HepG2 (cell line): ENCODE results near the gene LDAF1. TPM values are rescaled to one million over a fixed set of nuclear protein-coding genes. Genes with fewer than 3 reads are reported as not detected.

Experiments
- ATAC-seq: fragments of 200-7000 bp; cut with Tn5 transposase; 3 replicates; pipeline ENCODE4 v1.9.1; 2020; ENCODE audit warnings: mild to moderate bottlenecking, moderate library complexity
- BruUV-seq: library from RNA; stranded (reverse); fragments of 400-500 nt; replicated peaks from 2 replicates; lab custom pipeline; 2021; lab: Mats Ljungman, UMichigan
- CTCF ChIA-PET: fragments of 300-600 bp; formaldehyde crosslinking; extraction: SDS; loops from one replicate; lab custom pipeline; 2021; ENCODE audit warnings: low total read pairs, inconsistent platforms, low intra/inter-chr PET ratio; lab: Yijun Ruan, JAX
- POLR2A ChIA-PET: fragments of 350-600 bp; sonication (Branson Sonifier 250); formaldehyde crosslinking; loops from one replicate; lab custom pipeline; 2020; ENCODE audit warnings: antibody characterized with exemption, inconsistent platforms; lab: Yijun Ruan, JAX
- DNase-seq: peaks from one replicate; pipeline ENCODE4 v3.0.0-alpha.2; 2015; ENCODE audit warnings: low spot score
- FAIRE-seq: peaks from 3 replicates; lab custom pipeline; 2011; peaks lifted over from hg19 to GRCh38; lab: Jason Lieb, UNC
- H2AFZ ChIP-seq: one replicate; pipeline ENCODE4 v1.6.1; 2011; ENCODE audit warnings: low read length, inconsistent platforms
- H3K27ac ChIP-seq: fragments of 300-600 bp; 3 replicates; pipeline ENCODE4 v1.8.0; 2011; ENCODE audit warnings: mixed run types, mild to moderate bottlenecking, mixed read lengths, low read length, inconsistent platforms; ENCODE audit not compliant: insufficient read depth; ENCODE audit errors: extremely low read length
- H3K27me3 ChIP-seq, 2 experiments: fragments of 200-600 bp in 1 of 2; 2 replicates in 1 of 2; 3 replicates in 1 of 2; pipeline versions ENCODE4 v1.6.0 to v1.8.0; 2011; ENCODE audit warnings: low read length in 2 of 2, mild to moderate bottlenecking in 2 of 2, moderate library complexity in 2 of 2, inconsistent platforms in 1 of 2; ENCODE audit not compliant: insufficient read depth in 2 of 2, control insufficient read depth in 1 of 2
- H3K36me3 ChIP-seq, 2 experiments: fragments of 200-600 bp in 1 of 2; replicated peaks in 1 of 2; 2 replicates in 1 of 2; 3 replicates in 1 of 2; pipeline versions ENCODE4 v1.5.1 to v1.8.0; 2011; ENCODE audit warnings: low read length in 2 of 2, inconsistent platforms in 1 of 2; ENCODE audit not compliant: insufficient read depth in 2 of 2, control insufficient read depth in 1 of 2
- H3K4me1 ChIP-seq: 2 replicates; pipeline ENCODE4 v1.5.1; 2012; ENCODE audit warnings: low read length, inconsistent platforms; ENCODE audit not compliant: insufficient read depth
- H3K4me2 ChIP-seq: 2 replicates; pipeline ENCODE4 v1.6.0; 2011; ENCODE audit warnings: low read depth, low read length, inconsistent platforms
- H3K4me3 ChIP-seq, 3 experiments: fragments of 200-600 bp in 1 of 3; sonication (generic), shearing (Covaris generic) in 1 of 3; replicated peaks in 1 of 3; 2 replicates each; pipeline ENCODE4 v1.5.1; 2011 to 2016; ENCODE audit warnings: low read length in 3 of 3, inconsistent platforms in 2 of 3, low read depth in 2 of 3, mild to moderate bottlenecking in 2 of 3, control low read depth in 1 of 3, mixed read lengths in 1 of 3; ENCODE audit not compliant: insufficient read depth in 1 of 3
- H3K79me2 ChIP-seq: one replicate; pipeline ENCODE4 v1.6.1; 2011; ENCODE audit warnings: low read length, inconsistent platforms; ENCODE audit not compliant: insufficient read depth
- H3K9ac ChIP-seq: 2 replicates; pipeline ENCODE4 v1.6.0; 2011; ENCODE audit warnings: mild to moderate bottlenecking, low read depth, low read length, inconsistent platforms; ENCODE audit not compliant: insufficient read depth
- H3K9me3 ChIP-seq: 2 replicates; pipeline ENCODE4 v1.5.1; 2012; ENCODE audit warnings: mild to moderate bottlenecking, low read length
- H4K20me1 ChIP-seq: 2 replicates; pipeline ENCODE4 v1.6.0; 2011; ENCODE audit warnings: inconsistent platforms, mild to moderate bottlenecking, low read length, moderate library complexity; ENCODE audit not compliant: insufficient read depth
- CAMTA2 ChIP-seq: sonication (generic); formaldehyde crosslinking; IDR thresholded peaks from 2 replicates; pipeline ENCODE4 v1.4.0; 2020; ENCODE audit warnings: mild to moderate bottlenecking, missing genetic modification reagents, borderline replicate concordance
- ZNF460 ChIP-seq: sonication (generic); formaldehyde crosslinking; IDR thresholded peaks from 2 replicates; pipeline ENCODE4 v1.5.1; 2020; ENCODE audit warnings: missing genetic modification reagents, mild to moderate bottlenecking, borderline replicate concordance
- ZNF530 ChIP-seq: sonication (generic); formaldehyde crosslinking; IDR thresholded peaks from 2 replicates; pipeline ENCODE4 v1.5.0; 2020; ENCODE audit warnings: low read depth, mild to moderate bottlenecking, missing genetic modification reagents
- ZNF619 ChIP-seq: sonication (generic); formaldehyde crosslinking; IDR thresholded peaks from 2 replicates; pipeline ENCODE4 v1.4.0; 2020; ENCODE audit warnings: mild to moderate bottlenecking, missing genetic modification reagents
- WGBS: methylation state at CpG from one replicate; pipeline ENCODE4 v1.1.6; 2017; ENCODE audit warnings: low lambda C conversion rate; 5-methylcytosine and 5-hydroxymethylcytosine counted together
- in situ Hi-C: cut with HindIII; loops from 2 replicates; pipeline ENCODE4 v1.10.0; 2017; ENCODE audit warnings: low pct_unique_long_range_greater_than_20kb; ENCODE audit not compliant: extremely low pct_ligation_motif_present
- intact Hi-C: fragments of 100-400 bp; cut with micrococcal nuclease; formaldehyde crosslinking; loops from one replicate; pipeline ENCODE4 v1.10.0; 2022; ENCODE audit not compliant: unreplicated experiment
- polyA plus RNA-seq, 8 experiments: library from polyadenylated mRNA; depleted of rRNA in 3 of 8; stranded (reverse) in 7 of 8; unstranded in 1 of 8; fragments of >200 nt; fragmentation: Illumina TruSeq in 4 of 8; extraction: Trizol in 4 of 8; gene quantifications; 2 replicates each; pipeline versions ENCODE4 v1.2.1 to v1.2.3, GENCODE V29; 2011 to 2016; ENCODE audit warnings: low read depth in 4 of 8, missing spikeins in 1 of 8, mixed read lengths in 1 of 8; ENCODE audit not compliant: insufficient read depth in 1 of 8
- total RNA-seq, 5 experiments: library from RNA; depleted of rRNA; stranded (reverse); fragments of >200 nt; fragmentation: Illumina TruSeq; extraction: Trizol; gene quantifications; 2 replicates each; pipeline ENCODE4 v1.2.3, GENCODE V29; 2016; ENCODE audit warnings: low read depth in 1 of 5

Gene LDAF1
- total and polyA plus RNA-seq, 2 of the 13 experiments (the other 11 are each of a cell fraction or from before 2014, with no cell fraction given), result 6.3 to 7.5 TPM

DNA sequence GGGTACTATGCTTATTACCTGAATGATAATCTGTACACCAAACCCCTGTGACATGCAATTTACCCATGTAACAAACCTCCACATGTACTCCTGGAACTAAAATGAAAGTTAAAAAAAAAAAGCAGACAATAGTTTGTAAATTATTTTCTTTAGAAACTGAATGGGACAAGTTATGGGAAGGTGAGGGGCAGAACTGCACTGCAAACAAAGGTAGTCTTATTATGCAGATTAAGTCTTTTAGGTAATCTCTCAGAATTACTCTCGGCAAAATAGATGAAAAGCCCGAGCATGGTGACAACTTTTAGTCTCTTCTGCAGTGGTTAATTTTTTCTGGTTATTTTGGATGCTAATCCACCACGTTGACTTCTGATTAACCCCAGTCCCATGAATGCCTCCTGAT is 25.5 kb downstream of the LDAF1 start:
- DNase-seq, result no peak
- intact Hi-C loops (no loop called here), in situ Hi-C loops (no loop called here)
- no peaks in the 10 kb centered on the region for H4K20me1 ChIP-seq
- ChIA-PET POLR2A (no interaction called here), CTCF (no interaction called here)
- WGBS, result 29% methylated on average over 3 of the region's 3 CpGs
- H3K4me2 ChIP-seq, result no peak overlapping the region
- H3K9ac ChIP-seq, result no peak overlapping the region
- no peak for ATAC-seq
- no peak for FAIRE-seq
- H2AFZ ChIP-seq, result no peak overlapping the region
- TF ChIP-seq CAMTA2 (CRISPR knock-in tag) (no peak), ZNF530 (CRISPR knock-in tag) (peak; percentile 92; the same call in 1 of the 2 replicates)
- BruUV-seq, result no TSS peak
- no peak overlapping the region for H3K4me3 ChIP-seq
- 0 out of 5 replicates have a peak, but pooled peaks cover 0 to under 1% of the 10 kb centered on the region in 2 experiments for H3K36me3 ChIP-seq
- H3K79me2 ChIP-seq, result no peaks in the 10 kb centered on the region
- H3K27ac ChIP-seq, result no peak overlapping the region
- no peaks in the 10 kb centered on the region for H3K9me3 ChIP-seq
- peaks cover 45% of the 10 kb centered on the region for H3K4me1 ChIP-seq
- H3K27me3 ChIP-seq, result no peaks in the 10 kb centered on the region

DNA sequence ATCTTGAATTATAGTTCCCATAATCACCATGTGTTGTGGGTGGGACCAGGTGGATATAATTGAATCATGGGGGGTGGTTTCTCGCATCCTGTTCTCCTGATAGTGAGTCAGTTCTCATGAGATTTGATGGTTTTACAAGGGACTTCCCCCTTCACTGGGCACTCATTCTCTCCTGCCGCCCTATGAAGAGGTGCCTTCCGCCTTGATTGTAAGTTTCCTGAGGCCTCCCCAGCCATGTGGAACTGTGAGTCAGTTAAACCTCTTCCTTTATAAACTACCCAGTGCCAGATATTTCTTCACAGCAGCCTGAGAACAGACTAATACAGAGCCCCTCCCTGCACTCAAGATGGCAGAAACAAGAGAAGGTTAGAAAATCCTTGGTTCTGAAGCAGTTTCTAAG is 26.4 kb downstream of the LDAF1 start:
- no peaks in the 10 kb centered on the region for H3K79me2 ChIP-seq
- CTCF ChIA-PET, result no interaction called here
- no peaks in the 10 kb centered on the region for H4K20me1 ChIP-seq
- intact Hi-C loops (loop anchor here (1.0 kb wide), 1 partner anchor 8 kb away; no protein-coding TSS in a partner anchor), in situ Hi-C loops (loop anchor here (5.0 kb wide), 2 partner anchors 92 to 117 kb away; partner anchors contain the start of gene CRYM)
- H3K9me3 ChIP-seq, result no peaks in the 10 kb centered on the region
- ATAC-seq (no peak), FAIRE-seq (no peak), DNase-seq (no peak)
- POLR2A ChIA-PET, result interaction anchor here (5.4 kb wide), 1 partner anchor 117 kb away, joined by 52 read pairs; no protein-coding TSS in a partner anchor
- 72% methylated on average over 3 of the region's 3 CpGs for WGBS
- H2AFZ ChIP-seq, result no peak overlapping the region
- no peak overlapping the region for H3K27ac ChIP-seq
- H3K36me3 ChIP-seq, result no peaks in the 10 kb centered on the region
- peaks cover 45% of the 10 kb centered on the region for H3K4me1 ChIP-seq
- no peak overlapping the region for H3K4me3 ChIP-seq
- H3K9ac ChIP-seq, result no peak overlapping the region
- no peaks in the 10 kb centered on the region for H3K27me3 ChIP-seq
- TF ChIP-seq ZNF619 (CRISPR knock-in tag) (no peak), ZNF460 (no peak)
- TF ChIP-seq, all 625 proteins: peak for 0
- BruUV-seq, result no TSS peak
- H3K4me2 ChIP-seq, result no peak overlapping the region
